Transverse colon (tissue), 4 donors: ENCODE data around the gene CTDSP2.

ENCODE experiments used
- CTCF ChIP-seq, 5 experiments: fragments of 200-600 bp in 3 of 5; fragments of 450-650 bp in 2 of 5; sonication (generic) in 3 of 5; IDR thresholded peaks; 1 replicate in 2 of 5; 2 replicates in 3 of 5; pipeline ENCODE4 v1.5.1; 2016 to 2017; ENCODE audit warnings: antibody characterized with exemption in 5 of 5, inconsistent platforms in 3 of 5, mild to moderate bottlenecking in 2 of 5, moderate library complexity in 1 of 5
- EP300 ChIP-seq: sonication (generic); formaldehyde crosslinking; IDR thresholded peaks from one replicate; pipeline ENCODE4 v1.6.1; 2017; ENCODE audit warnings: antibody characterized with exemption, low read depth
- POLR2A ChIP-seq: fragments of 450-650 bp; IDR thresholded peaks from one replicate; pipeline ENCODE4 v1.6.1; 2016; ENCODE audit warnings: antibody characterized with exemption, mild to moderate bottlenecking, moderate library complexity
- POLR2AphosphoS5 ChIP-seq, 3 donors: sonication (generic); formaldehyde crosslinking; IDR thresholded peaks; one replicate each; pipeline ENCODE4 v1.6.1; 2016; ENCODE audit warnings: antibody characterized with exemption in 3 of 3

DNA sequence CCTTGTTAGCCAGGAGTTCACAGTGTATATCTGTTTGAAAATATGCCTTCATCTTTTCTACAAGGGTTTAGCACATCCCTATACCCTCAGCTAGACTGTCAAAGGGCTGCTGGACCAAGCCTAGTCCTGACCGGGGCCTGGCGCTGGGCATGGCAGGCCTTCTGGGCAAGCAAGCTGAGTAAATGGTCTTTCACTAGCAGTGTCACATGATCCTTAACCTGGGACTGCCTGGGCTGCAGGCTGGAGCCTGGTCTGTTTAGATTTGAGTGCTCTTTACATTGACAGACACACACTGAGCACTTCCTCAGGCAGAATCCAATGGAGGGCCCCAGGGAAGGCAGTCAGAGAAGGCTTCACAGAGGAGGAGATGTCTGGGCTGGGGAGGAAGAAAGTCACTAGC, 21.1 kb downstream of the CTDSP2 start:
- TF ChIP-seq POLR2A (no peak), CTCF (IDR thresholded peaks at IDR 0.05) (no peak), POLR2AphosphoS5 (IDR thresholded peaks at IDR 0.05) (no peak), EP300 (no peak)
